HL-60/S4 treated with phorbol 12-myristate 13-acetate at 8.2 ng/mL for 4 days and 3 days (cell line): ENCODE results near the gene RASAL1.

ENCODE experiments used
- in situ Hi-C: fragments of 300-500 bp; cut with MboI; formaldehyde crosslinking; loops from 2 replicates; pipeline ENCODE4 v1.15.0; 2022; ENCODE audit warnings: low sequenced_read_pairs

The RASAL1 gene

GRCh38 chr12:113162102-113163029 lies 26.8 kb upstream of the RASAL1 start:
- in situ Hi-C loops: no loop called here

- in situ Hi-C loops: no loop called here
Measured at GRCh38 chr12:113161415-113162016, 26.0 kb upstream of the RASAL1 start.

DNA sequence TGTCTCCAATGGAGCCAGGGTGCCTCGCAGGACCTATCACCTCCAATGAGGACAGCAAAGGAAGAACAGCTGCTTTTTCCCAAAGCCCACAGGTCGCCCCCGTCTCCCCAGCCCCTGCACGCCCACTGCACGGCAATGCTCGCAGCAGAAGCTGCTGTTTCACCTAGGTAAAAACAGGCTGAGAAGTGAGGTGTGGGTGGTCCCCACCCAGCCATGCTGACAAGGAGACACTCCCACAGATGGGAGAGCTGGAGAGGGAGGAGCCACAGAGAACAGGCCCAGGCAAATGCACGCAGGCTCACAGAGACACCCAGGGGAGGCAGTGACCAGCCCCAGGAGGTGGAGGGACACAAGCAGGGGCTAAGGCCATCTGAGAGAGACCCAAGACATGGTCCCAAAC lies 24.4 kb upstream of the RASAL1 start:
- in situ Hi-C loops: no loop called here

DNA sequence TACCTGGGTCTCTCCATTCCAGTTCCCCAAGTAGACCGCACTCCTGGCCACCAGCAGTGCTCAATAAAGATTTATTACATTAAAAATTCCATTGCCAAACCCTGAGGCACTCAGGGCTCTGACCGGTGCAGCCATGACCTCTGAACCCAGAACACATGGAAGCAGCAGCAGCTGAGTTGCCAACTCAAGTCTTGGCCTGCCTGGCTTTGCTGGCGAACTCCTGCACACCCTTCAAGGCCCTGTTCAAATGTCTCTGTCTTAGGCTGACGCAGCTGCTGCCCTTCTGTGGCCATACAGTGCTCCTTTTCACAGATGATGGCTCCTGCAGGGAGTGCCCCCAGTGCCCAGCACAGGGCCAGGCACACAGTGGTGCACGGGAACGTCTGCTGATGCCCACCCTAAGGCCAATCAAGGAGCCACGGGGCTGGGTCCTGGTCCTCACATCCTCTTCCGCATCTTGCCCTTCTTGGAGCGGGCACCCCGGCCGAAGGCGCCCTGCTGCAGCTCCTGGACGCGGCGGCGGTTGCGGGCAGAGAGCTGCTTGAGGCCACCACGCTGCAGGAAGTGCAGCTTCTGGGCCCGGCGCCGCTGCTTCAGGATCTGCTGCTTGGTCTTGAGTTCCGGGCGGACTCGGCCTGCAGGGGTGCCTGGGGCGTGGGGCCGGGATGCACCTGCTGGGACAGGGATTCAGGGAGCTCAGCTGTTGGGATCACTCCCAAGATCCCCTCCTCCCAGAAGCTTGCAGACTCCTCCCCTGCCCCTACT lies 23.1 kb upstream of the RASAL1 start:
- in situ Hi-C loops: no loop called here

DNA sequence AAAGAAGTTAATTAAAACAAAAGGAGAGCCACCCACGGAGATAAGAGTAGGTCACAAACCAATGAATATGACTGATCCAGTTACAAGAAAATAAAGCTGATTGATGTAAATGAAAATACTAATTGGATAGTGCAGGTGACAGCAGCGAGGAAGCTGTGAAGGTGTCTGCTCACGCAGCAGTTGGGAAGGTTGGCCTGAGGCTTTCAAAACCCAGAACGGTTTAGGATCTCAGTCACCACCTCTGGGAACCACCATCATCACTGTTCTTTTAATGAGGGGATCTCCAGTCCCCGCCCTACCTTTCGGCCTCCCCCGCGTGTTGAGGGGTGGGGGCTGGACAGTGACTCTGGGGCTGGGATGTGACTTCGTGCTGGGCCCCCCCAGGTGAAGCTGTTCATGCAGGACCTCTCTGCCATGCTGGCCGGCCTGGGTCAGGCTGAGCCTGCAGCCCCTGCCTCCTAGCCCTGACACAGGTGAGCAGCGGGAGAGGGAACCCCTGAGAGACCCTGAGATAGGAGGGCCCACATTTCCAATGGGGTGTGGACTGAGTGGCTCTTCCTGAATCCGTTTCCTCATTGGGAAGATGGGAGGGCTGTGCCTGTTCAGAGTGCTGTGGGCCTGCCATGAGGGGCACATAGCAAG lies 21.8 kb upstream of the RASAL1 start:
- in situ Hi-C loops: no loop called here

- in situ Hi-C loops: no loop called here
Measured at GRCh38 chr12:113155646-113156045, 20.1 kb upstream of the RASAL1 start.

GRCh38 chr12:113155060-113155459 lies 19.5 kb upstream of the RASAL1 start:
- in situ Hi-C loops: no loop called here

- in situ Hi-C loops: no loop called here
Measured at GRCh38 chr12:113154351-113154973, 18.9 kb upstream of the RASAL1 start.

DNA sequence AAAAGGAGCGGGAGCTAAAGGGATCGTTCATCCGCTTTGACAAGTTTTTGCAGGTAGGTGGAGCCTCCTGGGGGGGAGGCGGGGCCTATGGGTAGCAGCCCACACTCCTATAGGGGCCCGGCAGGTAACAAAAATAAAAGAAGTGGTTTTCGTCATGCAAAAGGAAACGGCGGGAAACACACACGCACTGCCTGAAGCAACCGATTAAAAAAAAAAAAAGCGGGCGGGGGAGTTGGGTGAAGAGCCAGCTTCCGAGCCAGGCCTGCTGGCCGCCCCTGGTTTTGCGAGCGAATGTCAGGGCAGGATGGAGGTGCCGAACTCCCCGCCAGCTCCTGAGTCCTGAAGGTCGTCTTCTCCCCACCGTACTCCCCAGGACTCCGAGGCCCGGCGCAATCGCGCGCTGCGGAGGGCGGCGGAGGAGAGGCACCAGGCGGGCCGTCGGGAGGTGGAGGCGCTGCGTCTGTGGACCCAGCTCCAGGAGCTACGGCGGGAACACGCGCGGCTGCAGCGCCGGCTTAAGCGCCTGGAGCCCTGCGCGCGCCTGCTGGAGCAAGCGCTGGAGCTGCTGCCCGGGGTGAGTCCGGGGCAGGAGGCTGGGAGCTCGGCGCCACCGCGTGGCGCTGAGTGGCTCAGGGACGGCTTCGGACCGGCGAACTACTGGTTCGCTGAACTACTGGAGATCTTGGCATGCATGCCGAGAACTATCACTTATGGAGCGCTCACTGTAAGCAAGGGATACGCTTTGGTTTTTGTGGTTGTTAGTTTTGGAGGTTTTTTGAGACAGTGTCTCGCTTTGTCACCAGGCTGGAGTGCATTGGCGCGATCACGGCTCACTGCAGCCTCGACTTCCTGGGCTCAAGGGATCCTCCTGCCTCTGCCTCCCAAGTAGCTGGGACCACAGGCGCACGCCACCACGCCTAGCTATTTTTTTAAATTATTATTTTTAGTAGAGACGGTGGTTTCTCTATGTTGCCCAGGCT lies 17.6 kb upstream of the RASAL1 start:
- in situ Hi-C loops: no loop called here

DNA sequence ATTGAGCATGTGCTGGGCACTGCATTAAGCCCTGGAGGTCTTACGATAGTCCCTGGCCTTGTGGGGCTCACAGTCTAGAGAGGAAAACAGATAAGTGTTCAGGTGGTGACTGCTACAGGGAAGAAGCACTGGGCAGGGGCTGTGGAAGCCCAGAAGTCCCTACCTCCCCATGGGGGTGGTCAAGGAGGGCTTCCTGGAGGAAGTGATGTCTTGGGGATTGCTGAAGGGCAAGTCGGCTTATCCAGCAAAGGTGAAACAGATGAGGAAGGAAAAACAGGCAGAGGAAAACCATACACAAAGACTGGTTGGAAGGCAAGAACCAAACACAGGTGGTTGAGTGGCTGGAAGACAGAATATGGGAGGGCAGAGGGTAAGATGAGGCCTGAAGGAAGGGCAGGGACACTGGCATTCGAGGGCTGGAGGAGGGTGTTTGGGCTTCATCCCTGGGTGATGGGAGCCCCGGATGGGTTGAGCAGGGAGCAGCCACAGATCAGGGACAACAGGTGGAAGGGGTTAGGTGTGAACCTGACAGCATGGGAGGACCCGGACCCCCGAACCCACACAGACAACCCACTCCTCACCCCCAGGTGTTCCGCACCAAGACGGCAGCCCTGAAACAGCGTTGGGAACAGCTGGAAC lies 16.8 kb upstream of the RASAL1 start:
- in situ Hi-C loops: no loop called here

DNA sequence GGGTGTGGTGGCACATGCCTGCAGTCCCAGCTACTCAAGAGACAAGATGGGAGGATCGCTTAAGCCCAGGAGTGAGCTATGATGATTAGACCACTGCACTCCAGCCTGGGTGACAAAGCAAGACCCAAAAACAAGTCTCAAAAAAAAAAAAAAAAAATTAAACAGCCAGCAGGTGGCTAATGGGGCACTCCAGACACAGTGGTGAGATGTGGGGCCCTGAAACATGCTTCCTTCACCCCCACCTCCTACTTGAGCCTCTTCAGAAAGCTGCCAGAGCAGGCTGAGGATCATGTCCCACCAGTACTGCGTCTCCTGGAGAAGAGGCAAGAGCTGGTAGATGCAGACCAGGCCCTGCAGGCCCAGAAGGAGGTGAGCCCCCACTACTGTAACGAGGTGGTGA lies 16.1 kb upstream of the RASAL1 start:
- in situ Hi-C loops: no loop called here

- in situ Hi-C loops: no loop called here
Measured at GRCh38 chr12:113149361-113150150, 14.0 kb upstream of the RASAL1 start, which contains the start of gene CFAP73. TSS of gene CFAP73 (plus strand) at chr12:113149724. CDS start at chr12:113149858, 134 bp downstream.

GRCh38 chr12:113146999-113147398 lies 11.4 kb upstream of the RASAL1 start:
- in situ Hi-C loops: no loop called here

GRCh38 chr12:113145720-113146551 lies 10.4 kb upstream of the RASAL1 start:
- in situ Hi-C loops: no loop called here

DNA sequence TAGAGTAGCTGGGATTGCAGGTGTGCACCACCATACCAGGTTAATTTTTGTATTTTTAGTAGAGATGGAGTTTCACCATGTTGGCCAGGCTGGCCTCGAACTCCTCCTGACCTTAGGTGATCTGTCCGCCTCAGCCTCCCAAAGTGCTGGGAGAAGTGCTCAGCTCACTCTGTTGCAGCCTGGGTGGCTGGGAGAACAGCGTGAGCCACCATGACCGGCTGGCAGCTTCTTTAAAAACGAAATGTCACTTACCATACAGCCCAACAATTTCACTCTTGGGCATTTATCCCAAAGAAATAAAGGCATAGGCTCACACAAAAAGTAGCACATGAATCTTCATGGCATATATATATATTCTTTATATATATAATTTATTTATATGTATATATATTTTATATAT lies 9.2 kb upstream of the RASAL1 start:
- in situ Hi-C loops: no loop called here

DNA sequence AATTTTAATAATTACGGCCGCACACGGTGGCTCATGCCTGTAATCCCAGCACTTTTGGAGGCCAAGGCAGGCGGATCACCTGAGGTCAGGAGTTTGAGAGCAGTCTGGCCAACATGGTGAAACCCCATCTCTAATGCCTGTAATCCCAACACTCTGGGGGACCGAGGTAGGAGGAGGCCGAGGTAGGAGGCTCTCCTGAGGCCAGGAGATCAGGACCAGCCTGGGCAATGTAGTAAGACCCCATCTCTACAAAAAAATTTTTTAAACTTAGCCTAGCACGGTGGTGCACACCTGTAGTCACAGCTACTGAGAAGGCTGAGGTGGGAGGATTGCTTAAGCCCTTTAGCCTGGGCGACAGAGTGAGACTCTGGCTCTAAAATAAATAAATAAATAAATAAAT lies 8.4 kb upstream of the RASAL1 start:
- in situ Hi-C loops: no loop called here

DNA sequence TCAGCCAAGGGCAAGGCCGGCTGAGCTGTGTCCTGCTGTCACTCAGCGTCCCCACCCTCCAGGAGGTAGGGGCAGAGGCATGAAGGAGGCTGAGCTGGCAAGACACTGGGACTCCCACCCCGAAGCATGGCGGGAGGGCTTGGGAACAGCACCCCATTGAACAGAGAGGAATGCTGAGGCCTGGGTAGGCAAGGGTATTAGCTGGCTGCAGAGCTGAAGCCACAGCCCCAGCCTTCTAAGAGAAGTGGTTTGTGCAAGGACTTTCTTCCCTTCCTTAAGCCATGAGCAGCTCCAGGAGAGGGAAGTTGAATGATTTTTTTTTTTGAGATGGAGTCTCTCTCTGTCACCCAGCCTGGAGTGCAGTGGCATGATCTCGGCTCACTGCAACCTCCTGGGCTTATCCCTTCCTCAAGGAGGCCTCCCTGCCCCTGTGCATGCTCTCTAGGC lies 7.3 kb upstream of the RASAL1 start:
- in situ Hi-C loops: no loop called here
